Activated naive CD8-positive, alpha-beta T cell treated with anti-CD3 and anti-CD28 coated beads for 36 hours (primary cell): ENCODE measurements around the gene FMN2. TPM values are rescaled to one million over a fixed set of nuclear protein-coding genes. Genes with fewer than 3 reads are reported as not detected.

Experiments used
- DNase-seq: peaks from one replicate; pipeline ENCODE4 v3.0.0; 2021
- H3K27ac Mint-ChIP-seq: one replicate; pipeline ENCODE4 v1.8.0; 2022; ENCODE audit warnings: mild to moderate bottlenecking, moderate library complexity, mixed read lengths
- H3K27me3 Mint-ChIP-seq: one replicate; pipeline ENCODE4 v1.8.0; 2022; ENCODE audit warnings: mild to moderate bottlenecking, mixed read lengths
- H3K36me3 Mint-ChIP-seq: one replicate; pipeline ENCODE4 v1.8.0; 2021; ENCODE audit warnings: mild to moderate bottlenecking, mixed read lengths
- H3K4me1 Mint-ChIP-seq: one replicate; pipeline ENCODE4 v1.8.0; 2021; ENCODE audit warnings: mixed read lengths
- H3K4me3 Mint-ChIP-seq: one replicate; pipeline ENCODE4 v1.8.0; 2022; ENCODE audit warnings: mild to moderate bottlenecking, moderate library complexity, mixed read lengths
- H3K9me3 Mint-ChIP-seq: one replicate; pipeline ENCODE4 v1.8.0; 2022; ENCODE audit warnings: mixed read lengths
- total RNA-seq, 2 experiments: library from RNA; stranded (reverse); gene quantifications; one replicate each; pipeline ENCODE4 v1.2.3, GENCODE V29; 2021

FMN2 gene
- total RNA-seq, 2 experiments from 2014 or later = not detected

DNA sequence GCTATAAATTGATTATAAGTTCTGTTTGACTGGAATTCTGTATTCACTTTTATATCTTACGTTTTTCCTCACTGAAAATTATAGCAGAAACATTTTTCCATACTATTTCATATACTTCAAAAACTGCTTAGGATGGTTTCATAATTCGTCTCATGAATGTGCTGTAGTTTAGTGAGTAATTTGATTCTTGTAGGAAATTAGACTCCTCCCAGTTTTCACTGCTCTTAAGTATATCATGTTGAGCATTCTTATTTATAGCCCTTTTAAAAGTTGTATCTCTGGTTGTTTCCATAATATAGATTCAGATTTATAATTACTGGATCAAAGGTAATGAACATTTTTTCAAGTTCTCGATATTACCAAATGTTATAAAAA lies 250.6 kb downstream of the FMN2 start:
- H3K27ac Mint-ChIP-seq = no peak overlapping the region

DNA sequence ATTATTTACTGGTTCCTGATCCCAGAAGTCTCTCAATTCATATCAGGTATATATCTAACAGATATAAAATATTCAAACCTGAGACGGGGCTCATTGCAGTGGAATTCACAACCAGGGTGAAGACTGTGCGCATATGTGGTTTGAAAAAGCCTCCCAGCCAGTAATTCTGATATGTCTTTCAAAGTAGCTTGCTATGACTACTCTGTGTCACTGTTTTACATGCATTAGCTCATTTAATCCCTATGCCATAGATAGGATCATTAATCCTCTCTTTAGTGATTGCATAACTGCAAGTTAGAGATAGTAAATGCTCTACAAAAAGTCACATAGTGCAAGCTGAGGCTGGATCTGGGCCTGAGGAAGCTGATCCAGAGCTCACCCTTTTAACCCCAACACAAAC lies 251.4 kb downstream of the FMN2 start:
- Mint-ChIP-seq H3K27ac (no peak overlapping the region), H3K36me3 (no peaks in the 10 kb centered on the region), H3K4me3 (no peak overlapping the region), H3K27me3 (no peaks in the 10 kb centered on the region), H3K9me3 (no peaks in the 10 kb centered on the region), H3K4me1 (no peaks in the 10 kb centered on the region)
- DNase-seq = no peak

More for the DNA sequence above, 250.6 kb downstream of the FMN2 start:
- Mint-ChIP-seq H3K4me1 (no peaks in the 10 kb centered on the region), H3K9me3 (no peaks in the 10 kb centered on the region), H3K27me3 (no peaks in the 10 kb centered on the region), H3K36me3 (no peaks in the 10 kb centered on the region), H3K4me3 (no peak overlapping the region)
- no peak for DNase-seq

DNA sequence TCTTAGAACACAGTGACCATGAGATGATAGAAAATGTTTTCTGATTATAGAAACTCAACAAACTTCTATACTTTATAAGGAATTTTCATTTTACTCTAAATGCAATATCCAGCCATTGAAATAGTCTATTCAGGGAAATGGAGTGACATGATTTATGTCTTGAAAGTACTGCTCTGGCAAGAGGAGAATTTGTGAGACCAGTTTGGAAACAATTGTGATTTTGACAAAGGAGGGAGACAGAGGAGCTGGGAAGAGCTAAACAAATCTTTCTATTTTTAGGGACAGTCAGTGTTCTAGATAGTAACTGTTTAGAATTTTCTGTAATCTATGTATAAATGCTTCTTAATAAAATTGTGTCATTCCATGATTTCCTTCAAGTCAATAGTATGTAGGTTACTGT lies 252.3 kb downstream of the FMN2 start:
- Mint-ChIP-seq H3K4me1 (no peaks in the 10 kb centered on the region), H3K36me3 (no peaks in the 10 kb centered on the region), H3K27ac (no peak overlapping the region), H3K27me3 (no peaks in the 10 kb centered on the region), H3K4me3 (no peak overlapping the region), H3K9me3 (peaks cover 2% of the 10 kb centered on the region)
- no peak for DNase-seq

- Mint-ChIP-seq H3K36me3 (no peaks in the 10 kb centered on the region), H3K4me3 (no peak overlapping the region), H3K27me3 (no peaks in the 10 kb centered on the region), H3K9me3 (peaks cover 2% of the 10 kb centered on the region), H3K27ac (no peak overlapping the region), H3K4me1 (no peaks in the 10 kb centered on the region)
- no peak for DNase-seq
These were observed 253.2 kb downstream of the FMN2 start for GRCh38 chr1:240344918-240345317.

DNA sequence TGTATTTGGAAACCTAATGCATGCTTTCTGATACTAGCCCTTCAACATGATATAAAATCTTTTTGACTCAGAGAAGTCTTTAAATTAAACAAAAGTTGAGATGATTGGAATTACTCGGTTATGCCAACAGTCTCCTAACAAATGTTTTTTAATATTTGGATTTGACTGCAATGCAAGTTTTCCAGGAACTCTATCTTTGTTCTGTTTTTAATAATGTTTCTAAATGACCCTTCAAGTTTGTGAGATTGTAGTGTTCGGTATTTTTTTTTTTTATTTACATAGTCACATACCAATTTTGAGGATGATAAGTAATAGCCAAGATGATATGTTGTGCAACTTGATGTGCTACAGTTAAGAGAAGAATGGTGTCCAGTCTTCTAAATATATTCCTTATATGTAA lies 258.0 kb downstream of the FMN2 start:
- Mint-ChIP-seq H3K4me3 (no peak overlapping the region), H3K27ac (no peak overlapping the region), H3K4me1 (no peaks in the 10 kb centered on the region), H3K27me3 (no peaks in the 10 kb centered on the region), H3K9me3 (peaks cover 3% of the 10 kb centered on the region), H3K36me3 (no peaks in the 10 kb centered on the region)
- DNase-seq = no peak

DNA sequence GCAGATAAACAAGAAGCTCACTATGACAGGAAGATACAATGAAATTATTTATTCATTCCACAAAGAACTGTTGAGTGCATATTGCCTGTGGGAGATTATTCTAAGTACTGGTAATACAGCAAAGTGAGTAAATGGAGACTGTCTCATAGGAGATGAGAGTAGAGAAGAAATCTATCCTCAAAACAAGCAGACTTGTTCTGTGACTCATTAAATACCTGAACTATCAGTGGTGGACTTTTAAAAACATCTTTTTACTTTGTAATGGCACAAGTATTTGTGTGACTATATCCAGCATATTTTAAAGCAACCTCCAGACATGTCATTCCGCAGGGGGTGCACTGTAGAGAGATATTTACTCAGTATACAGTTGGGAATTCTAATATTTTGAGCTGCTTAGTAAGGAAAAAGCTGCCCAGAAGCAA lies 259.2 kb downstream of the FMN2 start:
- Mint-ChIP-seq H3K36me3 (no peaks in the 10 kb centered on the region), H3K9me3 (peaks cover 3% of the 10 kb centered on the region), H3K27ac (no peak overlapping the region), H3K4me1 (no peaks in the 10 kb centered on the region), H3K4me3 (no peak overlapping the region), H3K27me3 (no peaks in the 10 kb centered on the region)
- no peak for DNase-seq

DNA sequence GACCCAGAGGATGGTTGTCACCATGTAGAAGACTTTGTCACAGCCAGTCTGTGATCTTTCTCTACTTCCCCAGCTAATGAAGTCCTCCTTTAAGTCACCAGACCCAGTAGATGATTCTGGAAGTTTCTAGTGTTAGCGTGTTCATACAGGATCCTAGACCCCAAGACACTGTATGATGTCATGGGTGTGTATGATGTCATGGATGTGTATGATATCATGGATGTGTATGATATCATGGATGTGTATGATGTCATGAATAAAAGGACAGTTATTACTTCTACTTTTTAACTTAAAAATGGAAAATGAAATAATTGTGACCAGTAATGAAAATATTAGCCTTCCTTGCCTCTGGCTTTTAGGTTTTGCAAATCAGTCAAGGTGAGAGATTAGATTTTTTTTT lies 260.0 kb downstream of the FMN2 start:
- Mint-ChIP-seq H3K9me3 (peaks cover 3% of the 10 kb centered on the region), H3K4me3 (no peak overlapping the region), H3K4me1 (no peaks in the 10 kb centered on the region), H3K27me3 (no peaks in the 10 kb centered on the region), H3K27ac (no peak overlapping the region), H3K36me3 (no peaks in the 10 kb centered on the region)
- DNase-seq = no peak

DNA sequence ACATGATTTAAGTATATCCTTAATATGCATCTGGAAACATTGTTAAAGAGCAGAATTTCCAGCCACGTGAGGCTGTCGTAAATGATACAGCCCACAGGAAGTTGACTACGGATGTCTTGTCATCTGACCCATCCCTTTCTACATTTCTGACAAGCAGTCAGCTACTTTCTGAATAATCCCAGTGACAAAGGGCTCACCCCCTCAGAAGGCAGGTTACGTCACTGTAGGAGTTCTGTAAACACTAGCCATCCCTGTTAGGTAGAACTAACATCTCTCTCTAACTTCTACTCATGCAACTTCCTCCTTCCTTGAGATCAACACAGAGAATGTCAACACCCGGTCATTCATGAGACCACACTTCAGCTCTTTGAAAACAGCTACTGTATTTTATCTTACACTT lies 261.1 kb downstream of the FMN2 start:
- Mint-ChIP-seq H3K27ac (no peak overlapping the region), H3K9me3 (peaks cover 3% of the 10 kb centered on the region), H3K27me3 (no peaks in the 10 kb centered on the region), H3K36me3 (no peaks in the 10 kb centered on the region), H3K4me3 (no peak overlapping the region), H3K4me1 (no peaks in the 10 kb centered on the region)
- no peak for DNase-seq

- Mint-ChIP-seq H3K4me3 (no peak overlapping the region), H3K27me3 (no peaks in the 10 kb centered on the region), H3K27ac (no peak overlapping the region), H3K36me3 (no peaks in the 10 kb centered on the region), H3K4me1 (no peaks in the 10 kb centered on the region), H3K9me3 (peaks cover 1% of the 10 kb centered on the region)
- no peak for DNase-seq
These were observed 264.9 kb downstream of the FMN2 start for GRCh38 chr1:240356568-240356967.

GRCh38 chr1:240362046-240362445 lies 270.4 kb downstream of the FMN2 start:
- Mint-ChIP-seq H3K36me3 (no peaks in the 10 kb centered on the region), H3K9me3 (no peaks in the 10 kb centered on the region), H3K4me1 (no peaks in the 10 kb centered on the region), H3K4me3 (no peak overlapping the region), H3K27ac (no peak overlapping the region), H3K27me3 (no peaks in the 10 kb centered on the region)
- no peak for DNase-seq

GRCh38 chr1:240362826-240363225 lies 271.1 kb downstream of the FMN2 start:
- Mint-ChIP-seq H3K27ac (no peak overlapping the region), H3K4me3 (no peak overlapping the region), H3K36me3 (no peaks in the 10 kb centered on the region), H3K4me1 (no peaks in the 10 kb centered on the region), H3K9me3 (no peaks in the 10 kb centered on the region), H3K27me3 (no peaks in the 10 kb centered on the region)
- no peak for DNase-seq

GRCh38 chr1:240363315-240363714 lies 271.6 kb downstream of the FMN2 start:
- Mint-ChIP-seq H3K4me1 (no peaks in the 10 kb centered on the region), H3K9me3 (no peaks in the 10 kb centered on the region)

GRCh38 chr1:240363914-240364313 lies 272.2 kb downstream of the FMN2 start:
- Mint-ChIP-seq H3K27me3 (no peaks in the 10 kb centered on the region), H3K4me1 (no peaks in the 10 kb centered on the region)

More at GRCh38 chr1:240363315-240363714, 271.6 kb downstream of the FMN2 start:
- no peaks in the 10 kb centered on the region for H3K27me3 Mint-ChIP-seq
- H3K4me3 Mint-ChIP-seq = no peak overlapping the region
- DNase-seq = no peak
- no peaks in the 10 kb centered on the region for H3K36me3 Mint-ChIP-seq
- H3K27ac Mint-ChIP-seq = no peak overlapping the region

GRCh38 chr1:240366636-240367035 lies 275.0 kb downstream of the FMN2 start:
- no peak for DNase-seq
- Mint-ChIP-seq H3K4me1 (no peaks in the 10 kb centered on the region), H3K9me3 (no peaks in the 10 kb centered on the region), H3K36me3 (no peaks in the 10 kb centered on the region), H3K27me3 (no peaks in the 10 kb centered on the region), H3K4me3 (no peak overlapping the region), H3K27ac (no peak overlapping the region)

More at GRCh38 chr1:240363914-240364313, 272.2 kb downstream of the FMN2 start:
- Mint-ChIP-seq H3K36me3 (no peaks in the 10 kb centered on the region), H3K27ac (no peak overlapping the region), H3K4me3 (no peak overlapping the region), H3K9me3 (no peaks in the 10 kb centered on the region)
- DNase-seq = no peak

DNA sequence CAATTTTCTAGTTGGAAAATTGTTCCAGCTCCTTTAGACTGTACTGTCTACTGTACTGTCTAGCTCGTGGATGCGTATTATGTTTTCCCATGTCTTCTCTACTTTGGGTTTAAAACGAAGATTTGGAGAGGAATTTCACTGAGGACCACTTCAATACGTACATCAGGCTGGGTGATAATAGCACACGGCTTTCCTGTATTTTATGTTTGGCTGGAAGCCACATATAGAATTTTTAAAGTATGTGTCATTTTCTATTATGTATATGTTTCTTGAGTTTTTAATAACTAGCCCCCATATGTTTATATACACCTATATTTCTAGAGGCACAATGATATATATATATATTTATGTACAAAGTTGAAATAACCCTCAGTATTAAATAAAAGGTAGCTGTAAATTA lies 293.9 kb downstream of the FMN2 start:
- Mint-ChIP-seq H3K36me3 (no peaks in the 10 kb centered on the region), H3K4me3 (no peak overlapping the region), H3K27ac (no peak overlapping the region), H3K4me1 (no peaks in the 10 kb centered on the region), H3K9me3 (peaks cover 8% of the 10 kb centered on the region), H3K27me3 (no peaks in the 10 kb centered on the region)
- no peak for DNase-seq

- Mint-ChIP-seq H3K27ac (no peak overlapping the region), H3K4me3 (no peak overlapping the region), H3K27me3 (no peaks in the 10 kb centered on the region), H3K36me3 (no peaks in the 10 kb centered on the region), H3K4me1 (no peaks in the 10 kb centered on the region), H3K9me3 (peaks cover 3% of the 10 kb centered on the region)
- DNase-seq = no peak
These were observed 294.6 kb downstream of the FMN2 start for GRCh38 chr1:240385985-240386978.
